Left ventricle myocardium inferior (tissue), 1 donor: ENCODE measurements around the gene DHH. TPM values are rescaled to one million over a fixed set of nuclear protein-coding genes. Genes with fewer than 3 reads are reported as not detected.

ENCODE experiments used
- DNase-seq: peaks from one replicate; pipeline ENCODE4 v3.0.0-alpha.2; 2020
- H3K27ac ChIP-seq: fragments of 200-600 bp; replicated peaks from 2 replicates; pipeline ENCODE4 v1.8.0; 2021
- H3K27me3 ChIP-seq: fragments of 200-600 bp; 2 replicates; pipeline ENCODE4 v1.8.0; 2021; ENCODE audit warnings: low read depth
- H3K36me3 ChIP-seq: fragments of 200-600 bp; 2 replicates; pipeline ENCODE4 v1.8.0; 2021
- H3K4me1 ChIP-seq: fragments of 200-600 bp; 2 replicates; pipeline ENCODE4 v1.8.0; 2021
- H3K4me3 ChIP-seq: fragments of 200-600 bp; 2 replicates; pipeline ENCODE4 v1.8.0; 2021; ENCODE audit warnings: mild to moderate bottlenecking, moderate library complexity
- H3K9me3 ChIP-seq: fragments of 200-600 bp; replicated peaks from 2 replicates; pipeline ENCODE4 v1.8.0; 2021
- CTCF ChIP-seq: fragments of 200-600 bp; IDR thresholded peaks from 2 replicates; pipeline ENCODE4 v1.8.0; 2021; ENCODE audit warnings: antibody characterized with exemption, mild to moderate bottlenecking, borderline replicate concordance
- intact Hi-C: fragments of 100-400 bp; cut with micrococcal nuclease; formaldehyde crosslinking; loops from one replicate; pipeline ENCODE4 v1.11.0; 2022
- total RNA-seq: library from RNA; stranded (reverse); fragmentation: NEBNext Ultra II Directional; extraction: Animal tissue kit (Norgen Biotek cat#: 25700); gene quantifications from one replicate; pipeline ENCODE4 v1.2.1, GENCODE V29; 2021
- donor health status: DM: no; HTN: yes; CAD: no; lungs with severe emphysema.

The DHH gene
- total RNA-seq, 1 donor from 2014 or later: 0.41 TPM

GRCh38 chr12:49133590-49133989 is 39.0 kb upstream of the DHH start:
- DNase-seq: no peak
- H3K4me3 ChIP-seq: no peak overlapping the region
- peaks cover 14% of the 10 kb centered on the region for H3K36me3 ChIP-seq
- no peaks in the 10 kb centered on the region for H3K27me3 ChIP-seq
- peaks cover 48% of the 10 kb centered on the region for H3K4me1 ChIP-seq
- intact Hi-C loops: no loop called here
- H3K27ac ChIP-seq: peak overlapping the region; percentile 100
- no peak for TF ChIP-seq CTCF
- no peaks in the 10 kb centered on the region for H3K9me3 ChIP-seq

- no peak for DNase-seq
- Histone ChIP-seq H3K9me3 (no peaks in the 10 kb centered on the region), H3K4me1 (peaks cover 48% of the 10 kb centered on the region), H3K27me3 (no peaks in the 10 kb centered on the region), H3K27ac (peak overlapping the region; percentile 100), H3K4me3 (peak overlapping the region; percentile 97), H3K36me3 (peaks cover 14% of the 10 kb centered on the region)
- no peak for TF ChIP-seq CTCF
- intact Hi-C loops: no loop called here
Measured at GRCh38 chr12:49133014-49133413, 38.4 kb upstream of the DHH start.

- no peak for TF ChIP-seq CTCF
- intact Hi-C loops: no loop called here
- H3K27me3 ChIP-seq: no peaks in the 10 kb centered on the region
- H3K36me3 ChIP-seq: peaks cover 23% of the 10 kb centered on the region
- DNase-seq: no peak
- H3K4me1 ChIP-seq: peaks cover 48% of the 10 kb centered on the region
- peak overlapping the region; percentile 97 for H3K4me3 ChIP-seq
- H3K27ac ChIP-seq: peak overlapping the region; percentile 100
- no peaks in the 10 kb centered on the region for H3K9me3 ChIP-seq
Measured at GRCh38 chr12:49131894-49132461, 37.4 kb upstream of the DHH start.

GRCh38 chr12:49131051-49131893 is 36.7 kb upstream of the DHH start, which contains the start of gene TUBA1B:
TUBA1B (minus strand) TSS chr12:49131395; CDS start chr12:49131300, 95 bp downstream.
- Histone ChIP-seq H3K9me3 (no peaks in the 10 kb centered on the region), H3K4me1 (peaks cover 48% of the 10 kb centered on the region), H3K27me3 (no peaks in the 10 kb centered on the region), H3K36me3 (peaks cover 30% of the 10 kb centered on the region), H3K4me3 (peak within 1 kb of the TSS; percentile 97), H3K27ac (peak within 1 kb of the TSS; percentile 100)
- peak; percentile 94 for DNase-seq
- TF ChIP-seq CTCF: no peak
- intact Hi-C loops: no loop called here

GRCh38 chr12:49130151-49131050 is 35.8 kb upstream of the DHH start:
- peaks cover 30% of the 10 kb centered on the region for H3K36me3 ChIP-seq
- peak overlapping the region; percentile 100 for H3K27ac ChIP-seq
- peaks cover 48% of the 10 kb centered on the region for H3K4me1 ChIP-seq
- TF ChIP-seq CTCF: peak; percentile 89
- H3K27me3 ChIP-seq: no peaks in the 10 kb centered on the region
- DNase-seq: peak; percentile 94
- intact Hi-C loops: no loop called here
- no peaks in the 10 kb centered on the region for H3K9me3 ChIP-seq
- H3K4me3 ChIP-seq: peak overlapping the region; percentile 97
